HepG2 (cell line): Measurements from ENCODE around the gene GLUD2. TPM values are rescaled to one million over a fixed set of nuclear protein-coding genes. Genes with fewer than 3 reads are reported as not detected.

ENCODE experiments used
- ATAC-seq: fragments of 200-7000 bp; cut with Tn5 transposase; 3 replicates; pipeline ENCODE4 v1.9.1; 2020; ENCODE audit warnings: mild to moderate bottlenecking, moderate library complexity
- BruUV-seq: library from RNA; stranded (reverse); fragments of 400-500 nt; replicated peaks from 2 replicates; lab custom pipeline; 2021; lab: Mats Ljungman, UMichigan
- CTCF ChIA-PET: fragments of 300-600 bp; formaldehyde crosslinking; extraction: SDS; loops from one replicate; lab custom pipeline; 2021; ENCODE audit warnings: low total read pairs, inconsistent platforms, low intra/inter-chr PET ratio; lab: Yijun Ruan, JAX
- POLR2A ChIA-PET: fragments of 350-600 bp; sonication (Branson Sonifier 250); formaldehyde crosslinking; loops from one replicate; lab custom pipeline; 2020; ENCODE audit warnings: antibody characterized with exemption, inconsistent platforms; lab: Yijun Ruan, JAX
- DNase-seq: peaks from one replicate; pipeline ENCODE4 v3.0.0-alpha.2; 2015; ENCODE audit warnings: low spot score
- FAIRE-seq: peaks from 3 replicates; lab custom pipeline; 2011; peaks lifted over from hg19 to GRCh38; lab: Jason Lieb, UNC
- H2AFZ ChIP-seq: one replicate; pipeline ENCODE4 v1.6.1; 2011; ENCODE audit warnings: low read length, inconsistent platforms
- H3K27ac ChIP-seq: fragments of 300-600 bp; 3 replicates; pipeline ENCODE4 v1.8.0; 2011; ENCODE audit warnings: mixed run types, mild to moderate bottlenecking, mixed read lengths, low read length, inconsistent platforms; ENCODE audit not compliant: insufficient read depth; ENCODE audit errors: extremely low read length
- H3K27me3 ChIP-seq, 2 experiments: fragments of 200-600 bp in 1 of 2; 2 replicates in 1 of 2; 3 replicates in 1 of 2; pipeline versions ENCODE4 v1.6.0 to v1.8.0; 2011; ENCODE audit warnings: low read length in 2 of 2, mild to moderate bottlenecking in 2 of 2, moderate library complexity in 2 of 2, inconsistent platforms in 1 of 2; ENCODE audit not compliant: insufficient read depth in 2 of 2, control insufficient read depth in 1 of 2
- H3K36me3 ChIP-seq, 2 experiments: fragments of 200-600 bp in 1 of 2; replicated peaks in 1 of 2; 2 replicates in 1 of 2; 3 replicates in 1 of 2; pipeline versions ENCODE4 v1.5.1 to v1.8.0; 2011; ENCODE audit warnings: low read length in 2 of 2, inconsistent platforms in 1 of 2; ENCODE audit not compliant: insufficient read depth in 2 of 2, control insufficient read depth in 1 of 2
- H3K4me1 ChIP-seq: 2 replicates; pipeline ENCODE4 v1.5.1; 2012; ENCODE audit warnings: low read length, inconsistent platforms; ENCODE audit not compliant: insufficient read depth
- H3K4me2 ChIP-seq: 2 replicates; pipeline ENCODE4 v1.6.0; 2011; ENCODE audit warnings: low read depth, low read length, inconsistent platforms
- H3K4me3 ChIP-seq, 3 experiments: fragments of 200-600 bp in 1 of 3; sonication (generic), shearing (Covaris generic) in 1 of 3; replicated peaks in 1 of 3; 2 replicates each; pipeline ENCODE4 v1.5.1; 2011 to 2016; ENCODE audit warnings: low read length in 3 of 3, inconsistent platforms in 2 of 3, low read depth in 2 of 3, mild to moderate bottlenecking in 2 of 3, control low read depth in 1 of 3, mixed read lengths in 1 of 3; ENCODE audit not compliant: insufficient read depth in 1 of 3
- H3K79me2 ChIP-seq: one replicate; pipeline ENCODE4 v1.6.1; 2011; ENCODE audit warnings: low read length, inconsistent platforms; ENCODE audit not compliant: insufficient read depth
- H3K9ac ChIP-seq: 2 replicates; pipeline ENCODE4 v1.6.0; 2011; ENCODE audit warnings: mild to moderate bottlenecking, low read depth, low read length, inconsistent platforms; ENCODE audit not compliant: insufficient read depth
- H3K9me3 ChIP-seq: 2 replicates; pipeline ENCODE4 v1.5.1; 2012; ENCODE audit warnings: mild to moderate bottlenecking, low read length
- H4K20me1 ChIP-seq: 2 replicates; pipeline ENCODE4 v1.6.0; 2011; ENCODE audit warnings: inconsistent platforms, mild to moderate bottlenecking, low read length, moderate library complexity; ENCODE audit not compliant: insufficient read depth
- FOXO1 ChIP-seq: sonication (generic); formaldehyde crosslinking; IDR thresholded peaks from 2 replicates; pipeline ENCODE4 v1.4.0; 2020; ENCODE audit warnings: missing genetic modification reagents
- FUBP1 ChIP-seq: sonication (generic); formaldehyde crosslinking; IDR thresholded peaks from 2 replicates; pipeline ENCODE4 v1.5.1; 2020; ENCODE audit warnings: missing genetic modification reagents, mild to moderate bottlenecking, borderline replicate concordance
- MAFG ChIP-seq: sonication (generic); formaldehyde crosslinking; IDR thresholded peaks from 2 replicates; pipeline ENCODE4 v1.5.1; 2020; ENCODE audit warnings: mild to moderate bottlenecking, missing genetic modification reagents
- MTF2 ChIP-seq: sonication (generic); formaldehyde crosslinking; IDR thresholded peaks from 2 replicates; pipeline ENCODE4 v1.5.0; 2020; ENCODE audit warnings: missing genetic modification reagents, borderline replicate concordance
- RBM39 ChIP-seq: fragments of 200-400 bp; formaldehyde crosslinking; IDR thresholded peaks from one replicate; pipeline ENCODE4 v1.6.1; 2018; ENCODE audit warnings: antibody characterized with exemption, mild to moderate bottlenecking, low read depth, low read length; ENCODE audit not compliant: poor library complexity, severe bottlenecking
- ZMAT3 ChIP-seq: sonication (generic); formaldehyde crosslinking; conservative IDR thresholded peaks from 2 replicates; pipeline ENCODE4 v1.7.0; 2021; ENCODE audit warnings: missing genetic modification reagents
- ZNF101 ChIP-seq: sonication (generic); formaldehyde crosslinking; IDR thresholded peaks from 2 replicates; pipeline ENCODE4 v1.4.0; 2020; ENCODE audit warnings: mild to moderate bottlenecking, low read depth, missing genetic modification reagents, borderline replicate concordance
- ZNF224 ChIP-seq: sonication (generic); formaldehyde crosslinking; IDR thresholded peaks from 2 replicates; pipeline ENCODE4 v1.5.0; 2020; ENCODE audit warnings: mild to moderate bottlenecking, missing genetic modification reagents
- ZNF329 ChIP-seq: sonication (generic); formaldehyde crosslinking; IDR thresholded peaks from 2 replicates; pipeline ENCODE4 v1.9.0; 2021; ENCODE audit warnings: low read depth, mild to moderate bottlenecking, missing genetic modification reagents
- ZNF713 ChIP-seq: sonication (generic); formaldehyde crosslinking; IDR thresholded peaks from 2 replicates; pipeline ENCODE4 v1.4.0; 2020; ENCODE audit warnings: mild to moderate bottlenecking, missing genetic modification reagents
- WGBS: methylation state at CpG from one replicate; pipeline ENCODE4 v1.1.6; 2017; ENCODE audit warnings: low lambda C conversion rate; 5-methylcytosine and 5-hydroxymethylcytosine counted together
- in situ Hi-C: cut with HindIII; loops from 2 replicates; pipeline ENCODE4 v1.10.0; 2017; ENCODE audit warnings: low pct_unique_long_range_greater_than_20kb; ENCODE audit not compliant: extremely low pct_ligation_motif_present
- intact Hi-C: fragments of 100-400 bp; cut with micrococcal nuclease; formaldehyde crosslinking; loops from one replicate; pipeline ENCODE4 v1.10.0; 2022; ENCODE audit not compliant: unreplicated experiment
- polyA plus RNA-seq, 8 experiments: library from polyadenylated mRNA; depleted of rRNA in 3 of 8; stranded (reverse) in 7 of 8; unstranded in 1 of 8; fragments of >200 nt; fragmentation: Illumina TruSeq in 4 of 8; extraction: Trizol in 4 of 8; gene quantifications; 2 replicates each; pipeline versions ENCODE4 v1.2.1 to v1.2.3, GENCODE V29; 2011 to 2016; ENCODE audit warnings: low read depth in 4 of 8, missing spikeins in 1 of 8, mixed read lengths in 1 of 8; ENCODE audit not compliant: insufficient read depth in 1 of 8
- total RNA-seq, 5 experiments: library from RNA; depleted of rRNA; stranded (reverse); fragments of >200 nt; fragmentation: Illumina TruSeq; extraction: Trizol; gene quantifications; 2 replicates each; pipeline ENCODE4 v1.2.3, GENCODE V29; 2016; ENCODE audit warnings: low read depth in 1 of 5
- TF ChIP-seq, protein P1 (sequence below): IDR thresholded peaks from 2 replicates; pipeline ENCODE4 v1.6.1; 2016; ENCODE audit warnings: low read depth, borderline replicate concordance

The GLUD2 gene
- total and polyA plus RNA-seq, 2 of the 13 experiments (the other 11 are each of a cell fraction or from before 2014, with no cell fraction given), result 3.4 to 8.0 TPM

DNA sequence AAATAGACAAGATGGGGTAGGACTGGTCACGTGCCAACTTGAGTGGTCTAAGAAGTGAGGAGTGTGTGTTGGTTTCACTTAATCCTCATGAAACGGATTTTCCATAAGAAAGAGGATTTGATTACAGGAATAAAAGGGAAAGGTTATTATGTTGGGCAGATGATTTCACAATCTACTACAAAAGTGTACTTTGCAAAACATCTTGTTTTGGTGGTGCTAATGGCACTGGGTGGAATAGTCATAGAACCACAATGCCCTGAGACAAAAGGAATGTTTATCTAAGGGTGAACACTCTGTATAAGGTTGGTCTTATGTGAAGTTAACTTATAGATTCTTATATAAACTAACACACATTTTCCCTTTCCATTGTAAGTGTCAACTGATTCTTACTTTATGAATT lies 45.6 kb downstream of the GLUD2 start:
- Histone ChIP-seq H3K4me1 (no peaks in the 10 kb centered on the region), H2AFZ (no peak overlapping the region), H3K9me3 (no peaks in the 10 kb centered on the region), H3K27ac (no peak overlapping the region), H4K20me1 (no peaks in the 10 kb centered on the region), H3K27me3 (no peaks in the 10 kb centered on the region), H3K79me2 (no peaks in the 10 kb centered on the region), H3K4me2 (no peak overlapping the region), H3K36me3 (no peaks in the 10 kb centered on the region), H3K4me3 (no peak overlapping the region), H3K9ac (no peak overlapping the region)
- POLR2A ChIA-PET, result no interaction called here
- BruUV-seq, result no TSS peak
- in situ Hi-C loops (no loop called here), intact Hi-C loops (no loop called here)
- WGBS, result 58% methylated on average over 2 of the region's 2 CpGs
- ATAC-seq (no peak), DNase-seq (no peak), FAIRE-seq (no peak)
- TF ChIP-seq FOXO1 (CRISPR knock-in tag) (no peak), ZNF713 (CRISPR knock-in tag) (no peak), MAFG (no peak), ZMAT3 (CRISPR knock-in tag) (no peak), RBM39 (no peak), FUBP1 (CRISPR knock-in tag) (no peak), MTF2 (CRISPR knock-in tag) (no peak), ZNF329 (CRISPR knock-in tag) (no peak), ZNF224 (CRISPR knock-in tag) (no peak), ZNF101 (no peak)
- TF ChIP-seq, protein P1, sequence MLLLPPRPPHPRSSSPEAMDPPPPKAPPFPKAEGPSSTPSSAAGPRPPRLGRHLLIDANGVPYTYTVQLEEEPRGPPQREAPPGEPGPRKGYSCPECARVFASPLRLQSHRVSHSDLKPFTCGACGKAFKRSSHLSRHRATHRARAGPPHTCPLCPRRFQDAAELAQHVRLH (CRISPR knock-in tag), result no peak
- CTCF ChIA-PET, result no interaction called here

Other genes starting within 250 kb of the GLUD2 start
- gene CT47B1, start 171.7 kb upstream of the GLUD2 start, total RNA-seq (2016; rRNA removed; fragmentation: Illumina TruSeq; extraction: Trizol), result not detected in 2 replicates
- gene CT47B1, start 171.7 kb upstream of the GLUD2 start, polyA plus RNA-seq (2011; rRNA removed), result not detected in 2 replicates
- not detected in 2 replicates for gene CT47A11, start 110.5 kb upstream of the GLUD2 start, total RNA-seq (2016; rRNA removed; fragmentation: Illumina TruSeq; extraction: Trizol)
- not detected in 2 replicates for gene CT47A11, start 110.5 kb upstream of the GLUD2 start, polyA plus RNA-seq (2011; rRNA removed)
- not detected in 2 replicates for gene CT47A10, start 105.6 kb upstream of the GLUD2 start, total RNA-seq (2016; rRNA removed; fragmentation: Illumina TruSeq; extraction: Trizol)
- gene CT47A10, start 105.6 kb upstream of the GLUD2 start, polyA plus RNA-seq (2011; rRNA removed), result not detected in 2 replicates
- not detected in 2 replicates for gene CT47A9, start 100.7 kb upstream of the GLUD2 start, total RNA-seq (2016; rRNA removed; fragmentation: Illumina TruSeq; extraction: Trizol)
- not detected in 2 replicates for gene CT47A9, start 100.7 kb upstream of the GLUD2 start, polyA plus RNA-seq (2011; rRNA removed)
- gene CT47A8, start 95.9 kb upstream of the GLUD2 start, total RNA-seq (2016; rRNA removed; fragmentation: Illumina TruSeq; extraction: Trizol), result not detected in 2 replicates
- gene CT47A8, start 95.9 kb upstream of the GLUD2 start, polyA plus RNA-seq (2011; rRNA removed), result not detected in 2 replicates
- not detected in 2 replicates for gene CT47A7, start 91.0 kb upstream of the GLUD2 start, total RNA-seq (2016; rRNA removed; fragmentation: Illumina TruSeq; extraction: Trizol)
- gene CT47A7, start 91.0 kb upstream of the GLUD2 start, polyA plus RNA-seq (2011; rRNA removed), result not detected in 2 replicates
- not detected in 2 replicates for gene CT47A6, start 86.1 kb upstream of the GLUD2 start, total RNA-seq (2016; rRNA removed; fragmentation: Illumina TruSeq; extraction: Trizol)
- not detected in 2 replicates for gene CT47A6, start 86.1 kb upstream of the GLUD2 start, polyA plus RNA-seq (2011; rRNA removed)
- gene CT47A5, start 81.3 kb upstream of the GLUD2 start, total RNA-seq (2016; rRNA removed; fragmentation: Illumina TruSeq; extraction: Trizol), result not detected in 2 replicates
- not detected in 2 replicates for gene CT47A5, start 81.3 kb upstream of the GLUD2 start, polyA plus RNA-seq (2011; rRNA removed)
- not detected in 2 replicates for gene CT47A4, start 76.4 kb upstream of the GLUD2 start, total RNA-seq (2016; rRNA removed; fragmentation: Illumina TruSeq; extraction: Trizol)
- gene CT47A4, start 76.4 kb upstream of the GLUD2 start, polyA plus RNA-seq (2011; rRNA removed), result not detected in 2 replicates
- gene CT47A3, start 71.5 kb upstream of the GLUD2 start, total RNA-seq (2016; rRNA removed; fragmentation: Illumina TruSeq; extraction: Trizol), result not detected in 2 replicates
- not detected in 2 replicates for gene CT47A3, start 71.5 kb upstream of the GLUD2 start, polyA plus RNA-seq (2011; rRNA removed)
- gene CT47A2, start 66.7 kb upstream of the GLUD2 start, total RNA-seq (2016; rRNA removed; fragmentation: Illumina TruSeq; extraction: Trizol), result not detected in 2 replicates
- gene CT47A2, start 66.7 kb upstream of the GLUD2 start, polyA plus RNA-seq (2011; rRNA removed), result not detected in 2 replicates
- gene CT47A1, start 61.9 kb upstream of the GLUD2 start, total RNA-seq (2016; rRNA removed; fragmentation: Illumina TruSeq; extraction: Trizol), result not detected in 2 replicates
- not detected in 2 replicates for gene CT47A1, start 61.9 kb upstream of the GLUD2 start, polyA plus RNA-seq (2011; rRNA removed)